ENCODE results near the gene SNX32. TPM values are rescaled to one million over a fixed set of nuclear protein-coding genes. Genes with fewer than 3 reads are reported as not detected.

SNX32 gene
- total and polyA plus RNA-seq, 9 of the 15 experiments (the other 6 are each of a cell fraction or from before 2014, with no cell fraction given): 0.03 TPM; not detected in 7

DNA sequence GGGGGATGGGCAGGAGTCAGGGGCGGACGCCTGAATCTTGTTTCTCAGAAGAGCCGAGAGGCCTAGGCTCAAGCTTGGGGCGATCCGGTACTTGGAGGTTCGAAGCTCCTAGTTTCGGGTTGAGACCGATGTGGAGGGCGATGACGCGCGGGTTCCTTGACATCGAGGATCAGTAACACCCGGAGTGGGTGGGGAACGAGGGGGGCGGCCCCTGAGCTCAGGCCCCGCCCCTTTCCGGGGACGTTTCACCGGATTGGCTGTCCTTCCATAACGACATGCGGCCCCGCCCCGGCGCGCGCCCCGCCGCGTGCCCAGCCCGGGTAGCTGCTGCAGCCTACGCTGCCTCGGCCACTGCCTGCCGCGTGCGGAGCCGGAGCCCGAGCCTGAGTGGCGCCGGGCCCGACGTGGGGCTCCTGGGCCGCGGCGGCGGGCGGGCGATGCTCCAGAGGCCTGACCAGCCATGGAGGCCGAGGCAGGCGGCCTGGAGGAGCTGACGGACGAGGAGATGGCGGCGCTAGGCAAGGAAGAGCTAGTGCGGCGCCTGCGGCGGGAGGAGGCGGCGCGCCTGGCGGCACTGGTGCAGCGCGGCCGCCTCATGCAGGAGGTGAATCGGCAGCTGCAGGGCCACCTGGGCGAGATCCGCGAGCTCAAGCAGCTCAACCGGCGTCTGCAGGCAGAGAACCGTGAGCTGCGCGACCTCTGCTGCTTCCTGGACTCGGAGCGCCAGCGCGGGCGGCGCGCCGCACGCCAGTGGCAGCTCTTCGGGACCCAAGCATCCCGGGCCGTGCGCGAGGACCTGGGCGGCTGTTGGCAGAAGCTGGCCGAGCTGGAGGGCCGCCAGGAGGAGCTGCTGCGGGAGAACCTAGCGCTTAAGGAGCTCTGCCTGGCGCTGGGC, 56.8 kb downstream of the SNX32 start, which contains the start of gene CCDC85B (continued):
- TF ChIP-seq, protein P1, sequence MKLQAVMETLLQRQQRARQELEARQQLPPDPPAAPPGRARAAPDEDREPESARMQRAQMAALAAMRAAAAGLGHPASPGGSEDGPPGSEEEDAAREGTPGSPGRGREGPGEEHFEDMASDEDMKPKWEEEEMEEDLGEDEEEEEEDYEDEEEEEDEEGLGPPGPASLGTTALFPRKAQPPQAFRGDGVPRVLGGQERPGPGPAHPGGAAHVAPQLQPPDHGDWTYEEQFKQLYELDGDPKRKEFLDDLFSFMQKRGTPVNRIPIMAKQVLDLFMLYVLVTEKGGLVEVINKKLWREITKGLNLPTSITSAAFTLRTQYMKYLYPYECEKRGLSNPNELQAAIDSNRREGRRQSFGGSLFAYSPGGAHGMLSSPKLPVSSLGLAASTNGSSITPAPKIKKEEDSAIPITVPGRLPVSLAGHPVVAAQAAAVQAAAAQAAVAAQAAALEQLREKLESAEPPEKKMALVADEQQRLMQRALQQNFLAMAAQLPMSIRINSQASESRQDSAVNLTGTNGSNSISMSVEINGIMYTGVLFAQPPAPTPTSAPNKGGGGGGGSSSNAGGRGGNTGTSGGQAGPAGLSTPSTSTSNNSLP (IDR thresholded peaks at IDR 0.05; ENCODE audit: borderline replicate concordance, low read depth, low read length): no peak
- TF ChIP-seq RBM17 (IDR thresholded peaks at IDR 0.05; ENCODE audit: borderline replicate concordance, low read depth, low read length) (no peak), YY1 (IDR thresholded peaks at IDR 0.05; ENCODE audit: borderline replicate concordance in 1 of 3, control insufficient read depth in 1 of 3, extremely low read depth in 1 of 3, insufficient read depth in 3 of 3, insufficient read length in 1 of 3, insufficient replicate concordance in 2 of 3, low read depth in 1 of 3, low read length in 2 of 3) (peak; percentile 32 to 78 (median 66)), POLR2B (IDR thresholded peaks at IDR 0.05; ENCODE audit: low read depth, partially characterized antibody) (peak; percentile 8), ERF (CRISPR knock-in tag; IDR thresholded peaks at IDR 0.05) (peak; percentile 91; the same call in 1 of the 2 replicates), CXXC5 (CRISPR knock-in tag; IDR thresholded peaks at IDR 0.05) (peak; percentile 94), GABPA (tag; conservative IDR thresholded peaks at IDR 0.05; ENCODE audit: low read depth) (no peak; the same call in 1 of the 2 replicates), CBFB (CRISPR knock-in tag; IDR thresholded peaks at IDR 0.05) (no peak), MBD2 (IDR thresholded peaks at IDR 0.05; ENCODE audit: borderline replicate concordance, low read depth) (no peak), CTBP1 (IDR thresholded peaks at IDR 0.05; ENCODE audit: borderline replicate concordance) (peak; percentile 92), HSF4 (CRISPR knock-in tag; IDR thresholded peaks at IDR 0.05; ENCODE audit: borderline replicate concordance) (no peak), CC2D1A (IDR thresholded peaks at IDR 0.05) (no peak)
- TF ChIP-seq, protein P2, sequence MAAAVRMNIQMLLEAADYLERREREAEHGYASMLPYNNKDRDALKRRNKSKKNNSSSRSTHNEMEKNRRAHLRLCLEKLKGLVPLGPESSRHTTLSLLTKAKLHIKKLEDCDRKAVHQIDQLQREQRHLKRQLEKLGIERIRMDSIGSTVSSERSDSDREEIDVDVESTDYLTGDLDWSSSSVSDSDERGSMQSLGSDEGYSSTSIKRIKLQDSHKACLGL (CRISPR knock-in tag; IDR thresholded peaks at IDR 0.05; ENCODE audit: borderline replicate concordance, poor library complexity, severe bottlenecking): peak; percentile 55
- TF ChIP-seq, protein P3, sequence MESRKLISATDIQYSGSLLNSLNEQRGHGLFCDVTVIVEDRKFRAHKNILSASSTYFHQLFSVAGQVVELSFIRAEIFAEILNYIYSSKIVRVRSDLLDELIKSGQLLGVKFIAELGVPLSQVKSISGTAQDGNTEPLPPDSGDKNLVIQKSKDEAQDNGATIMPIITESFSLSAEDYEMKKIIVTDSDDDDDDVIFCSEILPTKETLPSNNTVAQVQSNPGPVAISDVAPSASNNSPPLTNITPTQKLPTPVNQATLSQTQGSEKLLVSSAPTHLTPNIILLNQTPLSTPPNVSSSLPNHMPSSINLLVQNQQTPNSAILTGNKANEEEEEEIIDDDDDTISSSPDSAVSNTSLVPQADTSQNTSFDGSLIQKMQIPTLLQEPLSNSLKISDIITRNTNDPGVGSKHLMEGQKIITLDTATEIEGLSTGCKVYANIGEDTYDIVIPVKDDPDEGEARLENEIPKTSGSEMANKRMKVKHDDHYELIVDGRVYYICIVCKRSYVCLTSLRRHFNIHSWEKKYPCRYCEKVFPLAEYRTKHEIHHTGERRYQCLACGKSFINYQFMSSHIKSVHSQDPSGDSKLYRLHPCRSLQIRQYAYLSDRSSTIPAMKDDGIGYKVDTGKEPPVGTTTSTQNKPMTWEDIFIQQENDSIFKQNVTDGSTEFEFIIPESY (CRISPR knock-in tag; IDR thresholded peaks at IDR 0.05): no peak
- TF ChIP-seq, protein P4, sequence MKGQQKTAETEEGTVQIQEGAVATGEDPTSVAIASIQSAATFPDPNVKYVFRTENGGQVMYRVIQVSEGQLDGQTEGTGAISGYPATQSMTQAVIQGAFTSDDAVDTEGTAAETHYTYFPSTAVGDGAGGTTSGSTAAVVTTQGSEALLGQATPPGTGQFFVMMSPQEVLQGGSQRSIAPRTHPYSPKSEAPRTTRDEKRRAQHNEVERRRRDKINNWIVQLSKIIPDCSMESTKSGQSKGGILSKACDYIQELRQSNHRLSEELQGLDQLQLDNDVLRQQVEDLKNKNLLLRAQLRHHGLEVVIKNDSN (CRISPR knock-in tag; IDR thresholded peaks at IDR 0.05): no peak; the same call in 1 of the 2 replicates
- TF ChIP-seq, protein P5, sequence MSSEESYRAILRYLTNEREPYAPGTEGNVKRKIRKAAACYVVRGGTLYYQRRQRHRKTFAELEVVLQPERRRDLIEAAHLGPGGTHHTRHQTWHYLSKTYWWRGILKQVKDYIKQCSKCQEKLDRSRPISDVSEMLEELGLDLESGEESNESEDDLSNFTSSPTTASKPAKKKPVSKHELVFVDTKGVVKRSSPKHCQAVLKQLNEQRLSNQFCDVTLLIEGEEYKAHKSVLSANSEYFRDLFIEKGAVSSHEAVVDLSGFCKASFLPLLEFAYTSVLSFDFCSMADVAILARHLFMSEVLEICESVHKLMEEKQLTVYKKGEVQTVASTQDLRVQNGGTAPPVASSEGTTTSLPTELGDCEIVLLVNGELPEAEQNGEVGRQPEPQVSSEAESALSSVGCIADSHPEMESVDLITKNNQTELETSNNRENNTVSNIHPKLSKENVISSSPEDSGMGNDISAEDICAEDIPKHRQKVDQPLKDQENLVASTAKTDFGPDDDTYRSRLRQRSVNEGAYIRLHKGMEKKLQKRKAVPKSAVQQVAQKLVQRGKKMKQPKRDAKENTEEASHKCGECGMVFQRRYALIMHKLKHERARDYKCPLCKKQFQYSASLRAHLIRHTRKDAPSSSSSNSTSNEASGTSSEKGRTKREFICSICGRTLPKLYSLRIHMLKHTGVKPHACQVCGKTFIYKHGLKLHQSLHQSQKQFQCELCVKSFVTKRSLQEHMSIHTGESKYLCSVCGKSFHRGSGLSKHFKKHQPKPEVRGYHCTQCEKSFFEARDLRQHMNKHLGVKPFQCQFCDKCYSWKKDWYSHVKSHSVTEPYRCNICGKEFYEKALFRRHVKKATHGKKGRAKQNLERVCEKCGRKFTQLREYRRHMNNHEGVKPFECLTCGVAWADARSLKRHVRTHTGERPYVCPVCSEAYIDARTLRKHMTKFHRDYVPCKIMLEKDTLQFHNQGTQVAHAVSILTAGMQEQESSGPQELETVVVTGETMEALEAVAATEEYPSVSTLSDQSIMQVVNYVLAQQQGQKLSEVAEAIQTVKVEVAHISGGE (CRISPR knock-in tag; IDR thresholded peaks at IDR 0.05): peak in 2 of 3 experiments; percentile 41 to 43; a peak in 1 of 6 replicates
